Neural cell (in vitro differentiated cells): ENCODE results near the gene ENO4. TPM values are rescaled to one million over a fixed set of nuclear protein-coding genes. Genes with fewer than 3 reads are reported as not detected.

Experiments
- H2AFZ ChIP-seq: fragments of 200-600, 300-800 bp; sonication (generic), shearing (Covaris generic); 2 replicates; pipeline ENCODE4 v1.6.0; 2014; ENCODE audit warnings: low read depth, mild to moderate bottlenecking, antibody characterized with exemption, low read length, moderate library complexity
- H3F3A ChIP-seq: fragments of 200-600 bp; shearing (Covaris generic); 2 replicates; pipeline ENCODE4 v1.6.1; 2016; ENCODE audit warnings: mild to moderate bottlenecking, moderate library complexity, mixed read lengths, antibody characterized with exemption, low read length; ENCODE audit not compliant: insufficient read depth, poor library complexity, severe bottlenecking
- H3K27ac ChIP-seq: fragments of 200-600, 300-800 bp; sonication (generic), shearing (Covaris generic); 2 replicates; pipeline ENCODE4 v1.5.1; 2014; ENCODE audit warnings: mild to moderate bottlenecking, low read length, moderate library complexity
- H3K27me3 ChIP-seq: fragments of 300-800, 200-600 bp; sonication (generic), shearing (Covaris generic); 2 replicates; pipeline ENCODE4 v1.6.0; 2014; ENCODE audit warnings: mild to moderate bottlenecking, low read depth, low read length, moderate library complexity; ENCODE audit not compliant: insufficient read depth
- H3K36me3 ChIP-seq: fragments of 300-800, 200-600 bp; sonication (generic), shearing (Covaris generic); 2 replicates; pipeline ENCODE4 v1.5.1; 2014; ENCODE audit warnings: mild to moderate bottlenecking, antibody characterized with exemption, low read length, moderate library complexity; ENCODE audit not compliant: insufficient read depth
- H3K4me2 ChIP-seq: fragments of 300-800, 200-600 bp; sonication (generic), shearing (Covaris generic); 2 replicates; pipeline ENCODE4 v1.6.0; 2014; ENCODE audit warnings: mild to moderate bottlenecking, low read length
- H3K4me3 ChIP-seq: fragments of 300-800, 200-600 bp; sonication (generic), shearing (Covaris generic); 2 replicates; pipeline ENCODE4 v1.5.1; 2014; ENCODE audit warnings: mild to moderate bottlenecking, low read length, moderate library complexity
- H3K79me2 ChIP-seq: fragments of 200-600 bp; shearing (Covaris generic); replicated peaks from 2 replicates; pipeline ENCODE4 v1.6.0; 2014; ENCODE audit warnings: mild to moderate bottlenecking, low read length, moderate library complexity; ENCODE audit not compliant: insufficient read depth
- H3K9ac ChIP-seq: fragments of 300-800, 200-600 bp; sonication (generic), shearing (Covaris generic); 2 replicates; pipeline ENCODE4 v1.6.1; 2016; ENCODE audit warnings: mild to moderate bottlenecking, low read length, mixed read lengths
- H3K9me2 ChIP-seq: fragments of 200-600 bp; shearing (Covaris generic); 2 replicates; pipeline ENCODE4 v1.6.1; 2016; ENCODE audit warnings: mild to moderate bottlenecking, low read length, mixed read lengths; ENCODE audit not compliant: insufficient read depth
- H3K9me3 ChIP-seq: fragments of 200-600, 300-800 bp; sonication (generic), shearing (Covaris generic); 2 replicates; pipeline ENCODE4 v1.6.1; 2016; ENCODE audit warnings: mild to moderate bottlenecking, mixed run types, low read length, moderate library complexity, mixed read lengths
- H4K20me1 ChIP-seq: fragments of 200-600 bp; shearing (Covaris generic); 2 replicates; pipeline ENCODE4 v1.6.1; 2016; ENCODE audit warnings: mild to moderate bottlenecking, mixed run types; ENCODE audit not compliant: insufficient read depth
- CTCF ChIP-seq: fragments of 450-650 bp; IDR thresholded peaks from 2 replicates; pipeline ENCODE4 v1.5.1; 2014; ENCODE audit warnings: antibody characterized with exemption, mild to moderate bottlenecking, moderate library complexity; ENCODE audit not compliant: poor library complexity, severe bottlenecking
- EP300 ChIP-seq: fragments of 450-650 bp; conservative IDR thresholded peaks from 2 replicates; pipeline ENCODE4 v1.6.1; 2014; ENCODE audit warnings: antibody characterized with exemption, mild to moderate bottlenecking, moderate library complexity; ENCODE audit not compliant: poor library complexity, severe bottlenecking
- EZH2 ChIP-seq: fragments of 200-600, 300-800 bp; shearing (Covaris generic), sonication (generic); IDR thresholded peaks from 2 replicates; pipeline ENCODE4 v1.6.1; 2014; ENCODE audit warnings: antibody characterized with exemption, low read length, borderline replicate concordance, mild to moderate bottlenecking; ENCODE audit not compliant: insufficient read depth, poor library complexity, severe bottlenecking
- MXI1 ChIP-seq: fragments of 450-650 bp; conservative IDR thresholded peaks from 2 replicates; pipeline ENCODE4 v1.6.1; 2014; ENCODE audit warnings: antibody characterized with exemption, mild to moderate bottlenecking; ENCODE audit not compliant: poor library complexity, severe bottlenecking
- POLR2AphosphoS5 ChIP-seq: IDR thresholded peaks from 2 replicates; pipeline ENCODE4 v1.6.1; 2012
- RAD21 ChIP-seq: fragments of 450-650 bp; conservative IDR thresholded peaks from 2 replicates; pipeline ENCODE4 v1.6.1; 2014; ENCODE audit warnings: antibody characterized with exemption, mild to moderate bottlenecking, moderate library complexity
- SMC3 ChIP-seq: fragments of 450-650 bp; conservative IDR thresholded peaks from 2 replicates; pipeline ENCODE4 v1.6.1; 2014; ENCODE audit warnings: antibody characterized with exemption, mild to moderate bottlenecking, moderate library complexity; ENCODE audit not compliant: poor library complexity
- TAF1 ChIP-seq: IDR thresholded peaks from 2 replicates; pipeline ENCODE4 v1.6.1; 2012; ENCODE audit warnings: low read depth
- polyA plus RNA-seq: library from polyadenylated mRNA; depleted of rRNA; stranded (reverse); fragments of >200 nt; gene quantifications from 2 replicates; pipeline ENCODE4 v1.2.3, GENCODE V29; 2014
- TF ChIP-seq, protein P1 (sequence below): IDR thresholded peaks from 2 replicates; pipeline ENCODE4 v1.6.1; 2012; ENCODE audit warnings: borderline replicate concordance

ENO4 gene
- polyA plus RNA-seq, 1 donor from 2014 or later: 0.51 TPM

DNA sequence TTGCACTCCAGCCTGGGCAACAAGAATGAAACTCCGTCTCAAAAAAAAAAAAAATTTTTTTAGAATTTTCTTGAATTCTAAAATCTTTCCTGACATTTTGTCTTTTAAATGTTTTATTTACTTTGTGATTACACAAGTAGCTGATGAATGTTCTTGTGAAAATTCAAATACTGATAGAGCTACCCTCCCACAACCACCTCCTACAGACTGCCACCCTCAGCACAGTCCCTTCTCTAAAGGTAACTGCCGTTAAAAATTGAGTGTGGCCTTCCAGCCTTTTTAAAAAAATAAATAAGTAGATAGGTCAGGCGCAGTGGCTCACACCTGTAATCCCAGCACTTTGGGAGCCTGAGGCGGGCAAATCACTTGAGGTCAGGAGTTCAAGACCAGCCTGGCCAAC lies 15.1 kb downstream of the ENO4 start:
- no peaks in the 10 kb centered on the region for H4K20me1 ChIP-seq
- H3K9ac ChIP-seq: no peak overlapping the region
- H3K9me2 ChIP-seq: no peaks in the 10 kb centered on the region
- no peak overlapping the region for H3K4me2 ChIP-seq
- no peaks in the 10 kb centered on the region for H3F3A ChIP-seq
- no peak overlapping the region for H3K4me3 ChIP-seq
- H3K27ac ChIP-seq: no peak overlapping the region
- TF ChIP-seq TAF1: no peak
- TF ChIP-seq MXI1: no peak
- TF ChIP-seq, protein P1, sequence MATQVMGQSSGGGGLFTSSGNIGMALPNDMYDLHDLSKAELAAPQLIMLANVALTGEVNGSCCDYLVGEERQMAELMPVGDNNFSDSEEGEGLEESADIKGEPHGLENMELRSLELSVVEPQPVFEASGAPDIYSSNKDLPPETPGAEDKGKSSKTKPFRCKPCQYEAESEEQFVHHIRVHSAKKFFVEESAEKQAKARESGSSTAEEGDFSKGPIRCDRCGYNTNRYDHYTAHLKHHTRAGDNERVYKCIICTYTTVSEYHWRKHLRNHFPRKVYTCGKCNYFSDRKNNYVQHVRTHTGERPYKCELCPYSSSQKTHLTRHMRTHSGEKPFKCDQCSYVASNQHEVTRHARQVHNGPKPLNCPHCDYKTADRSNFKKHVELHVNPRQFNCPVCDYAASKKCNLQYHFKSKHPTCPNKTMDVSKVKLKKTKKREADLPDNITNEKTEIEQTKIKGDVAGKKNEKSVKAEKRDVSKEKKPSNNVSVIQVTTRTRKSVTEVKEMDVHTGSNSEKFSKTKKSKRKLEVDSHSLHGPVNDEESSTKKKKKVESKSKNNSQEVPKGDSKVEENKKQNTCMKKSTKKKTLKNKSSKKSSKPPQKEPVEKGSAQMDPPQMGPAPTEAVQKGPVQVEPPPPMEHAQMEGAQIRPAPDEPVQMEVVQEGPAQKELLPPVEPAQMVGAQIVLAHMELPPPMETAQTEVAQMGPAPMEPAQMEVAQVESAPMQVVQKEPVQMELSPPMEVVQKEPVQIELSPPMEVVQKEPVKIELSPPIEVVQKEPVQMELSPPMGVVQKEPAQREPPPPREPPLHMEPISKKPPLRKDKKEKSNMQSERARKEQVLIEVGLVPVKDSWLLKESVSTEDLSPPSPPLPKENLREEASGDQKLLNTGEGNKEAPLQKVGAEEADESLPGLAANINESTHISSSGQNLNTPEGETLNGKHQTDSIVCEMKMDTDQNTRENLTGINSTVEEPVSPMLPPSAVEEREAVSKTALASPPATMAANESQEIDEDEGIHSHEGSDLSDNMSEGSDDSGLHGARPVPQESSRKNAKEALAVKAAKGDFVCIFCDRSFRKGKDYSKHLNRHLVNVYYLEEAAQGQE: no peak
- TF ChIP-seq POLR2AphosphoS5: no peak
- TF ChIP-seq SMC3: no peak
- no peak for TF ChIP-seq CTCF
- TF ChIP-seq RAD21: no peak
- TF ChIP-seq EZH2: no peak
- no peak for TF ChIP-seq EP300
- no peaks in the 10 kb centered on the region for H3K36me3 ChIP-seq
- no peaks in the 10 kb centered on the region for H3K9me3 ChIP-seq
- H3K27me3 ChIP-seq: no peaks in the 10 kb centered on the region
- H3K79me2 ChIP-seq: no peaks in the 10 kb centered on the region
- H2AFZ ChIP-seq: no peak overlapping the region

DNA sequence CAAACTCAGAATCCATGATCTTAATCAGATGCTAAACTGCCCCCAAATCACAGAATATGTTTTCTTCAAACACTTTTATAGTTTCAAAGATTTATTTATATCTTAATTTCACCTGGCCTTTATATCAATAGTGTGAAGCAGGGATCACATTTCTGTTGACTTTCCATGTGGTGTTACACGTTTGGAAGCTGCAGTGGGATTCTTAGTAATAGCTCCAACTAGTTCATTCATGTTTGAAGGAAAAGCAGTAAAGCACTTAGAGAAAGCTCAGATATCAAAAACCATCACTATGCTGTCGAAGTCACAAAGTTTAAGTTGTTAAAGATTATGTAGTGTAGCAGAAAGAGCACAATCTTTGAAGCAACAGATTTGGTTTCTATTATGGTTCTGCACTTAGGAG lies 16.8 kb downstream of the ENO4 start:
- Histone ChIP-seq H3K9ac (no peak overlapping the region), H3K79me2 (no peaks in the 10 kb centered on the region), H3K27ac (no peak overlapping the region), H3F3A (no peaks in the 10 kb centered on the region), H3K9me3 (no peaks in the 10 kb centered on the region), H2AFZ (no peak overlapping the region), H3K9me2 (no peaks in the 10 kb centered on the region), H4K20me1 (no peaks in the 10 kb centered on the region), H3K4me2 (no peak overlapping the region), H3K4me3 (no peak overlapping the region), H3K36me3 (no peaks in the 10 kb centered on the region), H3K27me3 (no peaks in the 10 kb centered on the region)
- no peak for TF ChIP-seq EZH2
- TF ChIP-seq MXI1: no peak
- no peak for TF ChIP-seq CTCF
- no peak for TF ChIP-seq TAF1
- no peak for TF ChIP-seq RAD21
- no peak for TF ChIP-seq SMC3
- TF ChIP-seq EP300: no peak
- TF ChIP-seq POLR2AphosphoS5: no peak
- TF ChIP-seq, protein P1: no peak
